ENCODE results near the gene MINDY4.

DNA sequence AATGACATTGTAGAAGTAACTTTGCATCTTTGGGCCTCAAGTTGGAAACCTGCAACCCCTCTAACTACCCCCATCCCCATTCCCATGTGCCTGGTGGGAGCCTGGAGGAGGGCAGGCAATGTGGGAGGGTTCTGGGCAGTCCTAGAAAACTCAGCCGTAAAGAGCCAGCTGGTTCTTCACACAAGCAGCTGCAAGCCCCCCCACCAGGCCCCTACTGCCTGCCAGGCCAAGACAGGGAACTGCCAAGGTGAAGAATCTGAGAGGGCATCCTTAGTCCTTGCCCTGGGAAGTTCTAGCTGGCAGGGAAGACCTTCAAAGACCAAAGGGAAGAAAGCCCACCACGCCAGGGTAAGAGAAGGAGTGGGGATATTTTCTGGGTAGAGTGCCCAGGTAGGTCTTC lies 31.5 kb upstream of the MINDY4 start:
- TF ChIP-seq, protein P1, sequence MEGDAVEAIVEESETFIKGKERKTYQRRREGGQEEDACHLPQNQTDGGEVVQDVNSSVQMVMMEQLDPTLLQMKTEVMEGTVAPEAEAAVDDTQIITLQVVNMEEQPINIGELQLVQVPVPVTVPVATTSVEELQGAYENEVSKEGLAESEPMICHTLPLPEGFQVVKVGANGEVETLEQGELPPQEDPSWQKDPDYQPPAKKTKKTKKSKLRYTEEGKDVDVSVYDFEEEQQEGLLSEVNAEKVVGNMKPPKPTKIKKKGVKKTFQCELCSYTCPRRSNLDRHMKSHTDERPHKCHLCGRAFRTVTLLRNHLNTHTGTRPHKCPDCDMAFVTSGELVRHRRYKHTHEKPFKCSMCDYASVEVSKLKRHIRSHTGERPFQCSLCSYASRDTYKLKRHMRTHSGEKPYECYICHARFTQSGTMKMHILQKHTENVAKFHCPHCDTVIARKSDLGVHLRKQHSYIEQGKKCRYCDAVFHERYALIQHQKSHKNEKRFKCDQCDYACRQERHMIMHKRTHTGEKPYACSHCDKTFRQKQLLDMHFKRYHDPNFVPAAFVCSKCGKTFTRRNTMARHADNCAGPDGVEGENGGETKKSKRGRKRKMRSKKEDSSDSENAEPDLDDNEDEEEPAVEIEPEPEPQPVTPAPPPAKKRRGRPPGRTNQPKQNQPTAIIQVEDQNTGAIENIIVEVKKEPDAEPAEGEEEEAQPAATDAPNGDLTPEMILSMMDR (IDR thresholded peaks at IDR 0.05; ENCODE audit: insufficient read depth, low read depth, low read length), result no peak
- TF ChIP-seq EZH2 (IDR thresholded peaks at IDR 0.05; ENCODE audit: insufficient read depth, low read length), result no peak
